Stimulated activated CD8-positive, alpha-beta memory T cell treated with anti-CD3 and anti-CD28 coated beads, Interleukin-12 subunit alpha, Interleukin-12 subunit beta, amount 100 ng/mL, for 1 hour (primary cell): ENCODE data around the gene CTDSPL.
"Not testable (repeated sequence)": the region's sequence is repeated elsewhere in the genome, so short reads cannot be mapped to it uniquely, and the experiment has no call there.

Experiments used
- DNase-seq: peaks from one replicate; pipeline ENCODE4 v3.0.0-alpha.2; 2020; ENCODE audit warnings: low read depth

CTDSPL gene

GRCh38 chr3:37968199-37968598, 106.5 kb downstream of the CTDSPL start:
- DNase-seq: no peak

- no peak for DNase-seq
Measured at GRCh38 chr3:37968813-37969595, 107.3 kb downstream of the CTDSPL start.

GRCh38 chr3:37969596-37970100, 108.0 kb downstream of the CTDSPL start:
- no peak for DNase-seq

GRCh38 chr3:37970802-37971201, 109.1 kb downstream of the CTDSPL start:
- DNase-seq: no peak

DNA sequence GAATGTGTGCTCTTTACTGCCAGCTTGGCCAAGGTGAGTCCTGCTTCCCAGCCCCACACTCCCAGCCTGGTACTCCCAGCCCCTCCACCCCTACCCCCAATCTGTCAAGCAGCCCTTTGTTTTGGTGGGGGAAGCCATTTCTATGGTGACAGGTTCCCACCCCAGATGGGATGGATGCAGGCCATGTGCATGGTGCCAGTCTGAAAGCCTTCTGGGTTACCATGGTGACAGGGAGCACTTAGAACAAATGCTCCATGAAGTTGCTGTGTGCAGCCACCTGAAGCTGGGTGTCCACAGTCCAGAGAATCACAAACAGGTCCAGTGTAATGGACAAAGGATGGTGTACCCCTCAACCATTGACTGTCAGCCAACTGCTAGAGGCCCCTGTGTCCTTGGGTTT, 109.8 kb downstream of the CTDSPL start:
- DNase-seq: no peak

DNA sequence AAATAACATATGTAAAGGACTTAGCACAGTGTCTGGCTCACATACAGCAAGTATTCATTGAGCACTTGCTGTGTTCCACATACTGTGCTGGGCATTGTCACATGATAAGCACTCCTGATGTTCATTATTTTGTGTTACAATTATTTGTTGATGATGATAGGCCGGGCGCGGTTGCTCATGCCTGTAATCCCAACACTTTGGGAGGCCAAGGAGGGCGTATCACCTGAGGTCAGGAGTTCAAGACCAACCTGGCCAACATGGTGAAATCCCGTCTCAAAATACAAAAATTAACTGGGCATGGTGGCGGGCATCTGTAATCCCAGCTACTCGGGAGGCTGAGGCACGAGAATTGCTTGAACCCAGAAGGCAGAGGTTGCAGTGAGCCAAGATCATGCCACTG, 110.4 kb downstream of the CTDSPL start:
- not testable (repeated sequence) for DNase-seq

- DNase-seq: no peak
Measured at GRCh38 chr3:37973246-37974054, 111.8 kb downstream of the CTDSPL start.

DNA sequence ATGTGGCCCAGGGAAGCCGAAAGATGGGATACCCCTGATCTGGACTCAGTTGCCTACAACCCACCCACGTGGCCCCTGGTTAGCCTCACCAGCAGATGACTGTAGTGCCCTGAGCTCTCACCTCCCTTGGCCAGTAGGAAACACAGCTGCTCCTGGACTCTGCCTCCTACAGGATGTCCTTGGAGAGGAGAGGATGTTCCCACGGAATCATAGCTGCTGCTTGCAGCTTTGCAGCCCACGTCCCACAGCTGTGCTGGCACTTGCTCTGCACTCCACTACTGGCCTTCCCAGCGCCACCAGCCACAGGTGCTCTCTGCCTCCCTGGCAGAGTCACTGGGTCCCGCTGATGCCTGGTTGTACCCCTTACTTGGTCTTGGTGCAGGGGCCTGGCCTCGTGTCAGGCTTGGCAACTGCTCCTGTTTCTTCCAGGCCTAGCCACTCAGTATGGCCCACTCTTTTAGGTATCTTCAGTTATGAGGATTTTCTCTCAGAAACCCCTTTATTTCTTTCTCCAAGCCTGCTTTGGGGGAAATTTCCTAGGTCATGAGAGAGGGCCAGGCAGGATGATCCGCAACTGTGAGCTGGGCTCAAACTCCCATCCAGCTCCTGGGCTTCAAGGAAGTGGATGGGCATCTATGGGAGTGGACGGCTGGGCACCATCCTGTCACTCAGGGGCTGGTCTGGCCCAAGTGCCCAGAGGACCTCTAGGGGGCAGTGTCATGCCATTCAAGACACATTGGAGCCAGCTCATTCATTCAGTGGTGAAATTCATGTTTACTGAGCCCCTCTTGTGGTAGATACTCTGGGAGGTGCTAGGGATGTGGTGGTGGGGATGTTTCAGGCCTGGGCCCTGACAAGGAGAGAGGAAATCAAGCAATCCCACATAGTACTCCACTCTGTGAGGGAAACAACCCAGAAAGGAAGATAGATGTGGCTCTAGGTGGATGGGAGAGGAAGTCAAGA, 112.7 kb downstream of the CTDSPL start:
- peak; percentile 63 for DNase-seq

- no peak for DNase-seq
Measured at GRCh38 chr3:37979541-37980461, 118.1 kb downstream of the CTDSPL start.

DNA sequence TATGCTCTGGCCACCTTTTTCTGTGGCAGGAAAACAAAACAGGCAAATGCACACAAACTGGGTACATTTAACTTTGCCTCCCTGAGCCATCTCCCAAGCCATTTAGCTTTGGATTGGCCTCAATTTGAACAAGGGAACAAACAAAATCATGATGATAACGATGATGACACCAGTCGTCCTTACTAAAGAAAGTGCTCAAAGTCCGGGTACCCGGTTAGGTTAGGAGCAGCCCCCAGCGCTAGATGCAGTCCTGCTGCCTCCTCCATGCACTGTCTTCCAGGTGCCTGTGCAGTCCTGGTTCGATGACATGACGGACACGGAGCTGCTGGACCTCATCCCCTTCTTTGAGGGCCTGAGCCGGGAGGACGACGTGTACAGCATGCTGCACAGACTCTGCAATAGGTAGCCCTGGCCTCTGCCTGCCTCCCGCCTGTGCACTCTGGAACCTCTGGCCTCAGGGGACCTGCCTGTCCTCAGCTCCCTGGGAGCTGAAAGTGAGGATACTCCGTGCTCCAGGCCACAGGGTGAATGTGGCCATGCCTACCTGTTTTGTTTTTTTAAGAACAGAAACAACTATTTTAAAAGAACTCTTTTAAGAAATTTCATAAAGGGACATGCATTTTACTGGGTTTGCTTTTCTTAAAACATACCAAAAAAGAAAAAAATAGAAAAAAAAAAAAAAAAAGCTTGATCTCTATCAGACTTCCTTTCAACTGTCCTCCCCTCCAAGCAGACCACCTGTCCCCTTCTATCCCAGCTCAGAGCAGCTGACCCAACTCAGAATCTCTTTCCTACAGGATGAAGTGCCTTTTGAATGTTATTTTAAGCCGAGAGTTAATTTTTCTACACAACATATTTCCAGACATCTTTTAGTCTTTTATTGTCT, 119.0 kb downstream of the CTDSPL start:
- no peak for DNase-seq

- DNase-seq: no peak
Measured at GRCh38 chr3:37981348-37981664, 119.6 kb downstream of the CTDSPL start.

DNA sequence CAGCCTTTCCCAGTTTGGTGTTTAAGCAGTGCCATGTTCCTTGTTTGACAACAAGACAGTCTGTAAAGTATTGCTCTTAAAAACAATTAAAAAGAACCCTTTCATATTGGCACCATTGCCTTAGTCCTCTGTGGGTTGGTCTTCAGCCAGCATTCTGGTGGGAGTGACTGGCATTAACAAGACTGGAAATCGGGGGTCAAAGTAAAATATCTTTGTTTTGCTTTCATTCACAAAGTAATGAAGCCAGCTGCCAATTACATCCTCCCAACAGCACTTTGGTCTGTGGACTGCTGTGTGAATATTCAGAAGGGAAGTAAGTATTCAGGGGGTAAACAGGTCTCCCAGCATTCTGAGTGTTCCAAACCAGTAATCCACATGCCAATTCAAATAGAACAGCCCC, 120.7 kb downstream of the CTDSPL start:
- no peak for DNase-seq

- no peak for DNase-seq
Measured at GRCh38 chr3:37984051-37984450, 122.4 kb downstream of the CTDSPL start.

DNA sequence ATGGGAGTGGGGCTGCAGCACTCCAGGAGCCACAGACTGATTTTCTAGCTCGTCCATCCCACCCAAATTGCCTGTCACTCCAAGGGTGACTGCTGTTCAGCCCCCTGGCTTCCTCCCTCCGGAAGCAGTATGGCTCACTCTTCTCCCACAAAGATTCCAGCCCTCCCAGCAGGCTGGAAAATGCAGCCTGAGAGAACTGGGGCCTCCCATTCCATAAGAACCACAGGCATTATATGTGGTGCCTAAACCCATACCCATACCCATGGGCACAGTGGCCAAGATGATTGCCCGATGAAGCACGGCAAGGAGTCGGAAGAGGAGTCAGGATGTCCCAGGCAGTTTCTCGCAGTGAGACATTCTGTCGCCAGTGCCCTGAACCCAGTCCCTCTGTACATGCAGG, 122.9 kb downstream of the CTDSPL start:
- no peak for DNase-seq

DNA sequence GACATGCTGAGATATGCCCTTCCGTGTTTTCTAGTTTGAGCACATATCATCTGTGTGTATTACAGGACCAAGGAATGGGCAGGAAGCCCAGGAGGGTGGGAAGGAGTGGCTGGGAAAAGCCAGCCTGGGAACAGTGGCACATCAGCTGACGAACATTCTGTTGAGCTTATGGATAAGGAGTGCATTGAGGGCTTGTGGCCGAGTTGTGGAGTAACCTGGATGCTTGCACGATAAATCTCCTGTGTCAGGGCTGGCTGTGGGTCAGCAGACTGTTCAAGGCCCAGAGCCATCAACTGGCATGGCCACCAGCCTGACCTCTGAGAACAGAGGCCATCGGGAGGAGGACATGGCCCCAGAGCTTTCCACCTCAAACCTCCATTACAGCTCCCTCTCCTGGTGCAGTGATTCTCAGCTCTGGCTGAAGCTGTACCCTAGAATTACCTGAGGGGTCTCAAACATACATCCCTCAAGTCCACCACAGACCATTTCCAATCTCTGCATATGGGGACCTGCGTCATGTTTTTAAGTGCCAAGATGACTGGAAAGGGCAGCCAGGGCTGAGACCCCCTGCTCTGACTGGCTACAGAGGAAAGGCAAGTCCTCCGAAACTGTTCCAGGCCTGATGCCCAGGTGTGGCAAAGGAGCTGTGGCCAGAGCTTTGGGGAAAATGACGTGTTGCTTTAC, 124.1 kb downstream of the CTDSPL start:
- no peak for DNase-seq

GRCh38 chr3:37986479-37987314, 125.0 kb downstream of the CTDSPL start:
- no peak for DNase-seq

GRCh38 chr3:37987315-37987697, 125.6 kb downstream of the CTDSPL start:
- no peak for DNase-seq

- DNase-seq: no peak
Measured at GRCh38 chr3:37987751-37988179, 126.1 kb downstream of the CTDSPL start.
